ENCODE measurements around the gene C6orf89.
A peak's percentile ranks its signal among the peaks of the same experiment; 100 is the strongest.

Gene C6orf89

GRCh38 chr6:36885461-36886401, at the start of gene C6orf89:
Gene C6orf89, plus strand, starts transcription at chr6:36885952. Its CDS starts 13,493 bp downstream, at chr6:36899445.
- Mint-ChIP-seq H3K27ac (peak within 1 kb of the TSS; percentile 92), H3K9me3 (no peaks in the 10 kb centered on the region), H3K4me1 (ENCODE audit: low read depth) (peaks cover 36% of the 10 kb centered on the region), H3K27me3 (no peaks in the 10 kb centered on the region), H3K4me3 (peak within 1 kb of the TSS; percentile 94), H3K36me3 (ENCODE audit: low read depth) (no peaks in the 10 kb centered on the region)

GRCh38 chr6:36836111-36837021, 49.4 kb upstream of the C6orf89 start:
- no peak overlapping the region for H3K27ac Mint-ChIP-seq
- no peaks in the 10 kb centered on the region for H3K36me3 Mint-ChIP-seq (ENCODE audit: low read depth)
- no peak overlapping the region for H3K4me3 Mint-ChIP-seq
- H3K4me1 Mint-ChIP-seq (ENCODE audit: low read depth), result peaks cover 11% of the 10 kb centered on the region
- peaks cover 33% of the 10 kb centered on the region for H3K27me3 Mint-ChIP-seq
- H3K9me3 Mint-ChIP-seq, result no peaks in the 10 kb centered on the region

DNA sequence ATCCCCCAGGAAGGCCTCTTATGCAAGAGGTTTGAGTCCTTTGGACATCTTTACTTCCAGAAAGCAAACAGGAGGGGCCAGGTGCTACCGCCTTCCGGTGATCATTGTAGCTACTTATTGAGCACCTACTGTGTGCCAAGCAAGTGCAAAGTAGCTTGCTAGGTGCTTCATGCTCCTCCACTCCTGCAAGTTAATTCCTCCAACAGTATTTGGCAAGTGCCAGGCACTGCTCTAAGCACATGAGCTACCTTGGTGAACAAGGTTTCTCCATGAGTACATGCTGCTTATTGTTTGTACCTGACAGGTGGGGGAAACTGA, 48.8 kb upstream of the C6orf89 start:
- H3K9me3 Mint-ChIP-seq, result no peaks in the 10 kb centered on the region
- H3K4me3 Mint-ChIP-seq, result no peak overlapping the region
- no peaks in the 10 kb centered on the region for H3K36me3 Mint-ChIP-seq (ENCODE audit: low read depth)
- peaks cover 33% of the 10 kb centered on the region for H3K27me3 Mint-ChIP-seq
- no peak overlapping the region for H3K27ac Mint-ChIP-seq
- peaks cover 11% of the 10 kb centered on the region for H3K4me1 Mint-ChIP-seq (ENCODE audit: low read depth)

DNA sequence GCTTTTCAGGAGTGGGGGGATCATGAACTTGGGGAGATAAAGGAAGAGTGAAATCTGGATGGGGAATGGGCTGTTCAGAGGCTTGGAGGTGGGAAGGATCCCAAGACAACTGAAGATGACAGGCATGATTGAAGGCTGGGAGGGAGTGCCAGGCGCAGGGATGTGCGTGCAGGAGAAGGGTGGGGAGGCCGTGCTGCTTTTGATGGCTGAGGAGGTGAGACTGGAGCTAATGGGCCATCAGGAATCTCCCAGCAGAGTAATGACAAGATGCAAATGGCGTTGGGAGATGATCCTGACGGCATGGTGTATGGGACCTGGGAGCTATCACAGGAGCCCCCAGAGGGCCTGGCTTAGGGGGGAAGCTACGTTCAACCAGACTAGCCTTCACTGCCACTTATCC, 48.1 kb upstream of the C6orf89 start:
- H3K27ac Mint-ChIP-seq, result no peak overlapping the region
- H3K4me3 Mint-ChIP-seq, result no peak overlapping the region
- H3K27me3 Mint-ChIP-seq, result peaks cover 33% of the 10 kb centered on the region
- peaks cover 11% of the 10 kb centered on the region for H3K4me1 Mint-ChIP-seq (ENCODE audit: low read depth)
- H3K9me3 Mint-ChIP-seq, result no peaks in the 10 kb centered on the region
- H3K36me3 Mint-ChIP-seq (ENCODE audit: low read depth), result no peaks in the 10 kb centered on the region

DNA sequence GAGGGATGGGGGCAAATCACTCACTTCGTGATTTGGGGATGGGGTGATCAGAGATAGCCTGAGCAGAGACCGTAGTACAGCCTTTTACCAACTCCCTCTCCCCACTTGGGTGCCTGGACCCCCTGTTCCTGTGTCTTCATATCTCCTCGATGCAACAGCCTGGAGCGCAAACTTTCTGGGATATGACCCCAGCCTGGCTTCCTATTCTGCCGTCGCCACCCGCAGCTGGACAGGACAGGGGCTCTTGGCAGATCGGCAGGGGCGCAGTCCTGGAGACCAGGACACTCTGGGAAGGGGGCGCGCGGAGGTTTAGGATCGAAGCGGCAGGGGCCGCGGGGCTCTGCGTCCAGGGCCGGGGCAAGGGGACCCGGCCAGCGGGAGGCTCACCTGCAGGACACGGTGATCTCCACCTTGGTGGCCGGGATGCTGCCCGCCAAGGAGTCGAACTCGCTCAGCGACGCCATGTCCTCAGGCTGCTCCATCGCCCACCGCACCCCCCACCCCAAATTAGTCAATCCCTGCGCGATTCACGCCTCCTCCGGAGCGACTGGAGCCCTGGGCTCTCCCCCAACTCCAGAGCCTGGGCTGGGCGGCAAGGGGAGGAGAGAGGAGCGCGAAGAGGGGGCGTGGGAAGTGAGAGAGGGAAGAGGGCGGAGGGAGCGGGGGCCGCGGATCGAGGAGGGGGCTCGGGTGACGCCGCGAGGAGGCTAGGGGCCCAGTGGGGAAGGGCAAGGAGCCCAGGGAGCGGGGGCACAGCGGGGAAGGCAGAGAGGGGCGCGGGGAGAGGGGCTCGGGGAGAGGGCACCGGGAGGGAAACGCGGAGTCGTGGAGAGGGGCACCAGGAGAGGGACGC, 46.6 kb upstream of the C6orf89 start, which contains the start of gene CPNE5:
CPNE5 (minus strand) TSS at position 549 of the 853 bp plus-strand sequence; CDS start at position 482, 67 bp downstream.
- H3K4me1 Mint-ChIP-seq (ENCODE audit: low read depth), result peaks cover 11% of the 10 kb centered on the region
- H3K4me3 Mint-ChIP-seq, result peak within 1 kb of the TSS; percentile 67
- no peak within 1 kb of the TSS for H3K27ac Mint-ChIP-seq
- H3K27me3 Mint-ChIP-seq, result peaks cover 33% of the 10 kb centered on the region
- no peaks in the 10 kb centered on the region for H3K9me3 Mint-ChIP-seq
- H3K36me3 Mint-ChIP-seq (ENCODE audit: low read depth), result no peaks in the 10 kb centered on the region

- Mint-ChIP-seq H3K4me1 (ENCODE audit: low read depth) (peaks cover 11% of the 10 kb centered on the region), H3K4me3 (peak overlapping the region; percentile 67), H3K27ac (no peak overlapping the region), H3K27me3 (peaks cover 33% of the 10 kb centered on the region), H3K36me3 (ENCODE audit: low read depth) (no peaks in the 10 kb centered on the region), H3K9me3 (no peaks in the 10 kb centered on the region)
Observed at GRCh38 chr6:36839749-36840431, 45.9 kb upstream of the C6orf89 start.

- Mint-ChIP-seq H3K4me3 (peak overlapping the region; percentile 67), H3K9me3 (no peaks in the 10 kb centered on the region), H3K27ac (no peak overlapping the region), H3K4me1 (ENCODE audit: low read depth) (peaks cover 11% of the 10 kb centered on the region), H3K36me3 (ENCODE audit: low read depth) (no peaks in the 10 kb centered on the region), H3K27me3 (peaks cover 29% of the 10 kb centered on the region)
Observed at GRCh38 chr6:36840432-36841403, 45.0 kb upstream of the C6orf89 start.

DNA sequence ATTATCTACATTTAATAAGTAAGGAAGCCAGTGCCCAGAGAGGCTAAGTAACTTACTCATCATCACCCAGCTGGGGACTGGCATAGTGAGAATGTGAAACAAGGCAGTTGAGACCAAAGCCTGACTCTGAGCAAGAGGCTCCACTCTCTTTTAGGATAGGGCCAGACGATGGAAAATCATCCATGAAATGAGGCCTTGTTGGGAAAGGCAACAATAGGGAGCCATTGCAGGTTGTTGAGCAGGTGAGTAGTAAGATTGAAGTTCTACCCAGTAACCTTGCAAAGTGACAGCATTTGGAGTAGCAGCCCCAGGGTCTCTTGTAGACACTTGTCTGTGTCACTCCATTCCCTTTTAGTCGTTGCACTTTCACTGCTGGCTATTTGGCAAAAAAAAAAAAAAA, 44.0 kb upstream of the C6orf89 start:
- H3K27ac Mint-ChIP-seq, result no peak overlapping the region
- H3K9me3 Mint-ChIP-seq, result no peaks in the 10 kb centered on the region
- H3K27me3 Mint-ChIP-seq, result peaks cover 29% of the 10 kb centered on the region

GRCh38 chr6:36843170-36843569, 42.6 kb upstream of the C6orf89 start:
- Mint-ChIP-seq H3K4me3 (no peak overlapping the region), H3K27me3 (peaks cover 19% of the 10 kb centered on the region), H3K27ac (no peak overlapping the region), H3K9me3 (no peaks in the 10 kb centered on the region), H3K4me1 (ENCODE audit: low read depth) (peaks cover 11% of the 10 kb centered on the region), H3K36me3 (ENCODE audit: low read depth) (no peaks in the 10 kb centered on the region)

More for the DNA sequence above, 44.0 kb upstream of the C6orf89 start:
- Mint-ChIP-seq H3K4me1 (ENCODE audit: low read depth) (peaks cover 11% of the 10 kb centered on the region), H3K36me3 (ENCODE audit: low read depth) (no peaks in the 10 kb centered on the region), H3K4me3 (no peak overlapping the region)

DNA sequence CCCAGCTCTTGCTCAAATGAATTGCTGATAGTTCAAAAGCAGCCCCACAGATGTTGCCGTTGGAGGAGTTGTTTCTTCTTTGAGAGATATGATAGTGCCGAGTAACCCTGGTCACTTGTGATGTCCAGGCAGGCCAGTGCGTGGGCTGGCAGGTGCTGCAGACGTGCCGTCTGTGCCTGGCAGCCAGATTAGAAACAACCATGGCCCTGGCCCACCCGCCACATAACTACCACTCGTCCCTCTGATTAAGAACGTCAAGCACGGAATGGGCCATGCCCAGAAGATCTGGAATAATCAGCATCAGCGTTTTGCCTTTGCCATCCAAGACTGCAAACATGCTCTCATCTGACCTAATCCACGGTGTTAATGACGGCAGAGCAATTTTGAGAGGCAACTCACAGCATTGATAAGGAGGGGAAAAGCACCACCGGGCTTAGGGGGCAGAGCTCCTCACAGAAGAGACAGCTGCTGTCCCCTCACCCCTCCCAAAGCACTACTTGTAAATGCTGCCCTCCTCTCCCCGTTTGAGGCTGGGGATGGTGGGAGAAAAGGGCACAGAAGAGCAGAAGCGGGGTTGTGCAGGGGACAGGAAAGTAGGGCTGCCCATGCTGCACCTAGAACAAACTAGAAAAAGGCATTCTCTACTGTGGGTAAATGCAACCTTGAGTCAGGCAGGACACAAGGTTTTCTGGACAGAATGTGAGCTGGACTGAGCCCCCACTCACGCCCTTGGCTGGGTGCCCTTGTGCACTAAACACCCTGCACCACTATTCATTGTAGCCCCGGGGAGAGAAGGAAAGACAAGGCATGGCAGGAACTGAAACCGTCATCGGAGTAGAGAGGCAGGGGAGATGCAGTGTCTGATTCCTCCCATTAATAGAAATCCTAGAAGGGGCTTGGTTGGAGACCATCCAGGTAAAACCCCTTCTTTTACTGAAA, 41.3 kb upstream of the C6orf89 start:
- Mint-ChIP-seq H3K36me3 (ENCODE audit: low read depth) (peaks cover 1% of the 10 kb centered on the region), H3K27me3 (peaks cover 13% of the 10 kb centered on the region), H3K4me1 (ENCODE audit: low read depth) (peaks cover 14% of the 10 kb centered on the region), H3K9me3 (no peaks in the 10 kb centered on the region), H3K27ac (no peak overlapping the region), H3K4me3 (no peak overlapping the region)

DNA sequence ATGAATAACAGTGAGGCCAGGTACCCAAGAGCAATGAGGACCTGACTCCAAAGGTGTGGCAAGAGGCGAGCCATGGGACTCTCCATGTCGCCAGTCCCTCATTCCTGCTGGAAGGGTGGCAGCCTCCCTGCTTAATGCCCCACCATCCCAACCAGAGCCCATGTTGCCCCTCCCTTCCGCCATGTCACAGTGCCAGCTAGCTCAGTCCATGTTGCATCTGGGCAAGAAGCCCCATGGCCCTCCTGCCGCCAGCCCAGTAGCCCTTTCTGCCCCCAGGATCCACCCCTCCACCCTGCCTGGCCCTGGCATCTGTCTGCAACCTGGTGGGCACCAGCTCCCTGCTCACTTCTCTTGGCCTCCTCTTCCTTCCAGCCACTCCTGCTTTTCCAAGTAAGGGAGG, 40.5 kb upstream of the C6orf89 start:
- H3K4me1 Mint-ChIP-seq (ENCODE audit: low read depth), result peaks cover 14% of the 10 kb centered on the region
- H3K36me3 Mint-ChIP-seq (ENCODE audit: low read depth), result peaks cover 8% of the 10 kb centered on the region
- no peaks in the 10 kb centered on the region for H3K9me3 Mint-ChIP-seq
- H3K27me3 Mint-ChIP-seq, result peaks cover 11% of the 10 kb centered on the region
- no peak overlapping the region for H3K4me3 Mint-ChIP-seq
- no peak overlapping the region for H3K27ac Mint-ChIP-seq

GRCh38 chr6:36847152-36847551, 38.6 kb upstream of the C6orf89 start:
- Mint-ChIP-seq H3K36me3 (ENCODE audit: low read depth) (peaks cover 26% of the 10 kb centered on the region), H3K27ac (no peak overlapping the region), H3K4me1 (ENCODE audit: low read depth) (peaks cover 6% of the 10 kb centered on the region), H3K9me3 (peaks cover 4% of the 10 kb centered on the region), H3K27me3 (peaks cover 3% of the 10 kb centered on the region), H3K4me3 (no peak overlapping the region)

All from stimulated activated naive CD8-positive, alpha-beta T cell treated with anti-CD3 and anti-CD28 coated beads, Interleukin-15, Interleukin-2, amounts not matched to agents 100 ng/mL and 50 ng/mL, for 24 hours (primary cell).